GM12891 (cell line): ENCODE data around the gene UBE2O.

Experiments
- POLR2A ChIP-seq: IDR thresholded peaks from 2 replicates; pipeline ENCODE4 v1.6.1; 2011; ENCODE audit warnings: low read depth, low read length, control low read depth
- POLR2AphosphoS5 ChIP-seq: IDR thresholded peaks from 2 replicates; pipeline ENCODE4 v1.6.1; 2011; ENCODE audit warnings: low read depth, low read length, control low read depth
- POU2F2 ChIP-seq: IDR thresholded peaks from 2 replicates; pipeline ENCODE4 v1.6.1; 2011; ENCODE audit warnings: low read depth, mild to moderate bottlenecking, control low read depth, low read length, moderate library complexity
- SPI1 ChIP-seq: IDR thresholded peaks from 2 replicates; pipeline ENCODE4 v1.6.1; 2011; ENCODE audit warnings: low read depth, low read length, control low read depth
- TAF1 ChIP-seq: IDR thresholded peaks from 2 replicates; pipeline ENCODE4 v1.6.1; 2011; ENCODE audit warnings: low read depth, low read length, control low read depth

- TF ChIP-seq POLR2A = no peak
- no peak for TF ChIP-seq POLR2AphosphoS5
- no peak for TF ChIP-seq POU2F2
- TF ChIP-seq TAF1 = no peak
- no peak for TF ChIP-seq SPI1
These were observed 11.1 kb downstream of the UBE2O start for GRCh38 chr17:76441686-76442340.
